ENCODE results near the gene EXOSC7. TPM values are rescaled to one million over a fixed set of nuclear protein-coding genes. Genes with fewer than 3 reads are reported as not detected.

Gene EXOSC7
- 10 to 100 TPM; 43.3 to 45.9 TPM for total RNA-seq

GRCh38 chr3:44976002-44976815 is at the start of gene EXOSC7, which contains the start of gene ZDHHC3:
TSS of gene EXOSC7 (plus strand) at chr3:44976244. CDS start at chr3:44976278, 34 bp downstream.
TSS of gene ZDHHC3 (minus strand) at chr3:44976174. CDS start at chr3:44959436, 16,738 bp downstream.
- DNase-seq (ENCODE audit: low spot score) (peak; percentile 37), ATAC-seq (ENCODE audit: insufficient number of reproducible peaks, low FRiP score, low read depth) (peak; percentile 10)
- H3K9me3 ChIP-seq: no peaks in the 10 kb centered on the region
- TF ChIP-seq CTCF (IDR thresholded peaks at IDR 0.05): no peak
- H3K27ac ChIP-seq: peak within 1 kb of the TSS; percentile 81 to 86
- peak within 1 kb of the TSS; percentile 97 for H3K4me3 ChIP-seq
- no peaks in the 10 kb centered on the region for H3K27me3 ChIP-seq (replicated peaks; ENCODE audit: insufficient read depth)
- peaks cover 16 to 25% of the 10 kb centered on the region in 2 donors for H3K4me1 ChIP-seq (ENCODE audit: control insufficient read depth in 1 of 2, low read depth in 2 of 2)
- no peaks in the 10 kb centered on the region for H3K36me3 ChIP-seq

- no peak for ATAC-seq (ENCODE audit: insufficient number of reproducible peaks, low FRiP score, low read depth)
Measured at GRCh38 chr3:44926921-44927320, 49.1 kb upstream of the EXOSC7 start.

GRCh38 chr3:44927371-44927770 is 48.7 kb upstream of the EXOSC7 start:
- peaks cover 24% of the 10 kb centered on the region for H3K36me3 ChIP-seq
- no peak for DNase-seq (ENCODE audit: low spot score)

More at GRCh38 chr3:44926921-44927320, 49.1 kb upstream of the EXOSC7 start:
- Histone ChIP-seq H3K4me1 (ENCODE audit: control insufficient read depth in 1 of 2, low read depth in 2 of 2) (no peaks in the 10 kb centered on the region), H3K9me3 (no peaks in the 10 kb centered on the region), H3K27me3 (replicated peaks; ENCODE audit: insufficient read depth) (no peaks in the 10 kb centered on the region), H3K36me3 (peaks cover 25% of the 10 kb centered on the region), H3K4me3 (no peak overlapping the region), H3K27ac (no peak overlapping the region)
- no peak for DNase-seq (ENCODE audit: low spot score)
- no peak for TF ChIP-seq CTCF (IDR thresholded peaks at IDR 0.05)

DNA sequence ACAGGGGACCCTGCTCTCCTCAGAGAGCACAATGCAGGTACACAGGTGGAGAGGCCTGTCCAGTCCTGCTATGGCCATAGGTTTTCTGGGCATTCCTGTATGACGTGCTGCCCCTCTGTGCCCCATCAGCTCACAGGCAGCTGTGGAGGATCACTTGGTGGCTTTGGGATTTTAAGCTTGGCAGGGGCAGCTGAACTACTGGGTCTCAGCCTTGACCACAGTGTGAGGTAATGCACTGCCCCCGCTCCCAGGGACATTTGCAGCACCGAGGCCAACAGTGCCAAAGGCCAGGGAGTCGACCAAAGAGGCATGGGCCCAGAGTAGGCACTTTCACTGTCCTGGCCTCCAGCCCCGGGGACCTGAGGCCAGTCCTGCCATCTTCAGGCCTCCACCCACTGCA is 46.3 kb upstream of the EXOSC7 start:
- Histone ChIP-seq H3K27me3 (replicated peaks; ENCODE audit: insufficient read depth) (no peaks in the 10 kb centered on the region), H3K36me3 (peaks cover 30% of the 10 kb centered on the region), H3K4me3 (no peak overlapping the region), H3K27ac (no peak overlapping the region), H3K9me3 (no peaks in the 10 kb centered on the region), H3K4me1 (ENCODE audit: control insufficient read depth in 1 of 2, low read depth in 2 of 2) (no peaks in the 10 kb centered on the region)
- DNase-seq (ENCODE audit: low spot score) (no peak), ATAC-seq (ENCODE audit: insufficient number of reproducible peaks, low FRiP score, low read depth) (no peak)
- TF ChIP-seq CTCF (IDR thresholded peaks at IDR 0.05): no peak

More at GRCh38 chr3:44927371-44927770, 48.7 kb upstream of the EXOSC7 start:
- no peaks in the 10 kb centered on the region for H3K4me1 ChIP-seq (ENCODE audit: control insufficient read depth in 1 of 2, low read depth in 2 of 2)
- H3K9me3 ChIP-seq: no peaks in the 10 kb centered on the region
- H3K27ac ChIP-seq: no peak overlapping the region
- H3K27me3 ChIP-seq (replicated peaks; ENCODE audit: insufficient read depth): no peaks in the 10 kb centered on the region
- no peak for TF ChIP-seq CTCF (IDR thresholded peaks at IDR 0.05)
- ATAC-seq (ENCODE audit: insufficient number of reproducible peaks, low FRiP score, low read depth): no peak
- H3K4me3 ChIP-seq: no peak overlapping the region

DNA sequence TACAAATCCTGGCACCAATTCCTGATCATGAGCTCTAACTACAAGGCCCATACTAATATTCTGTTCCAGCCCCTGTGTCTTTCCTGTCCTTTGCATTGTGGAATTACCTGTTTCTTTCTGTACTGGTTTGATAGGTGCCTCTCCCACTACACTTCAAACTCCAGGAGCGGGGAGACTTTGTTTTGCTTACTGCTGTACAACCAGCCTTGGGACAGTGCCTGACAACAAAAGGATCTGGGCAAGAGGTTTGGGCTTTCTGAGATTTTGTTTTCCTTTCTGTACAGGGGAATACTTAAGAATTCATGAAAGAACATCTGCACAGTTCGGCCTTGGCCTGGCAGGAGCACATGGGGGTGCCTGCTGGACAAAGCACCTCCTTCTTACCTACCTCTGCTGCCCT is 45.1 kb upstream of the EXOSC7 start:
- no peaks in the 10 kb centered on the region for H3K9me3 ChIP-seq
- ATAC-seq (ENCODE audit: insufficient number of reproducible peaks, low FRiP score, low read depth) (no peak), DNase-seq (ENCODE audit: low spot score) (no peak)
- H3K27ac ChIP-seq: no peak overlapping the region
- no peak overlapping the region for H3K4me3 ChIP-seq
- H3K4me1 ChIP-seq (ENCODE audit: control insufficient read depth in 1 of 2, low read depth in 2 of 2): no peaks in the 10 kb centered on the region
- H3K27me3 ChIP-seq (replicated peaks; ENCODE audit: insufficient read depth): no peaks in the 10 kb centered on the region
- peaks cover 29% of the 10 kb centered on the region for H3K36me3 ChIP-seq
- TF ChIP-seq CTCF (IDR thresholded peaks at IDR 0.05): no peak

Data from thoracic aorta (tissue), 2 donors.